Measurements from ENCODE around the gene TAX1BP1.

GRCh38 chr7:27840760-27841364, 100.9 kb downstream of the TAX1BP1 start:
- TF ChIP-seq CTCF (IDR thresholded peaks at IDR 0.05) (no peak), POLR2A (IDR thresholded peaks at IDR 0.05) (no peak)
